ENCODE data around the gene ARHGEF18. TPM values are rescaled to one million over a fixed set of nuclear protein-coding genes. Genes with fewer than 3 reads are reported as not detected.

Gene ARHGEF18
- total RNA-seq, 1 experiment from 2014 or later, result 38.3 TPM

GRCh38 chr19:7356899-7357627, 8.3 kb downstream of the ARHGEF18 start:
- no peaks in the 10 kb centered on the region for H3K27me3 ChIP-seq (ENCODE audit: insufficient read depth, low read length)
- no peak overlapping the region for H4K5ac ChIP-seq (ENCODE audit: insufficient read length, low read depth, low read length)
- H3K23ac ChIP-seq (ENCODE audit: insufficient read length, low read depth, low read length), result no peak overlapping the region
- WGBS (ENCODE audit: extremely low coverage, insufficient read length, low lambda C conversion rate), result no CpG with 5 or more reads among the region's 7 CpGs
- no peak overlapping the region for H2BK5ac ChIP-seq (ENCODE audit: insufficient read length, low read length)
- no peak overlapping the region for H2BK120ac ChIP-seq (ENCODE audit: low read depth, low read length, poor library complexity, severe bottlenecking)
- no peak overlapping the region for H4K91ac ChIP-seq (ENCODE audit: insufficient read length, low read depth, low read length)
- H2BK20ac ChIP-seq (ENCODE audit: low read depth, low read length, poor library complexity, severe bottlenecking), result no peak overlapping the region
- H3K4me2 ChIP-seq (ENCODE audit: insufficient read depth, insufficient read length, low read length), result no peak overlapping the region
- H3K4me3 Mint-ChIP-seq, result no peak overlapping the region
- H3K14ac ChIP-seq (ENCODE audit: insufficient read depth, low read length), result no peak overlapping the region
- no peaks in the 10 kb centered on the region for H4K20me1 ChIP-seq (ENCODE audit: control insufficient read depth, insufficient read depth, insufficient read length)
- no peak overlapping the region for H3T11ph ChIP-seq (ENCODE audit: low read length)
- H3K27me3 Mint-ChIP-seq (ENCODE audit: low read depth), result peaks cover 19% of the 10 kb centered on the region
- H3K23me2 ChIP-seq (ENCODE audit: insufficient read length, low read depth, low read length, poor library complexity, severe bottlenecking), result no peaks in the 10 kb centered on the region
- no peak overlapping the region for H3K18ac ChIP-seq (ENCODE audit: insufficient read length, low read depth, low read length)
- no peaks in the 10 kb centered on the region for H3K4me1 Mint-ChIP-seq
- H3K27ac Mint-ChIP-seq, result no peak overlapping the region
- H3K79me2 ChIP-seq (ENCODE audit: insufficient read depth, low read length), result no peaks in the 10 kb centered on the region
- H3K4me1 ChIP-seq (ENCODE audit: insufficient read depth, low read length), result no peaks in the 10 kb centered on the region
- H3K4ac ChIP-seq (ENCODE audit: low read depth, low read length), result no peak overlapping the region
- no peaks in the 10 kb centered on the region for H3K9me3 ChIP-seq (ENCODE audit: control insufficient read depth, low read depth, low read length)
- peaks cover 5 to 10% of the 10 kb centered on the region in 2 experiments for H3K9me3 Mint-ChIP-seq
- no peak for DNase-seq
- no peak overlapping the region for H3K56ac ChIP-seq (ENCODE audit: insufficient read length, low read depth, low read length)
- no peak overlapping the region for H3K27ac ChIP-seq (ENCODE audit: insufficient read length, low read depth, low read length)
- no peak overlapping the region for H2AK5ac ChIP-seq (ENCODE audit: insufficient read length, low read length)
- no peak overlapping the region for H3K9ac ChIP-seq (ENCODE audit: extremely low read depth, insufficient read length, low read length)
- peaks cover 0 to 2% (median 0%) of the 10 kb centered on the region in 3 experiments; a peak in 2 of 7 replicates for H3K36me3 Mint-ChIP-seq (ENCODE audit: insufficient read depth in 1 of 3, low read depth in 3 of 3)
- H2BK12ac ChIP-seq (ENCODE audit: insufficient read length, low read depth, low read length), result no peak overlapping the region
- no peaks in the 10 kb centered on the region for H3K79me1 ChIP-seq (ENCODE audit: insufficient read depth, low read depth, low read length, poor library complexity, severe bottlenecking)
- no peak overlapping the region for H2AFZ ChIP-seq (ENCODE audit: low read length)
- TF ChIP-seq, protein P1, sequence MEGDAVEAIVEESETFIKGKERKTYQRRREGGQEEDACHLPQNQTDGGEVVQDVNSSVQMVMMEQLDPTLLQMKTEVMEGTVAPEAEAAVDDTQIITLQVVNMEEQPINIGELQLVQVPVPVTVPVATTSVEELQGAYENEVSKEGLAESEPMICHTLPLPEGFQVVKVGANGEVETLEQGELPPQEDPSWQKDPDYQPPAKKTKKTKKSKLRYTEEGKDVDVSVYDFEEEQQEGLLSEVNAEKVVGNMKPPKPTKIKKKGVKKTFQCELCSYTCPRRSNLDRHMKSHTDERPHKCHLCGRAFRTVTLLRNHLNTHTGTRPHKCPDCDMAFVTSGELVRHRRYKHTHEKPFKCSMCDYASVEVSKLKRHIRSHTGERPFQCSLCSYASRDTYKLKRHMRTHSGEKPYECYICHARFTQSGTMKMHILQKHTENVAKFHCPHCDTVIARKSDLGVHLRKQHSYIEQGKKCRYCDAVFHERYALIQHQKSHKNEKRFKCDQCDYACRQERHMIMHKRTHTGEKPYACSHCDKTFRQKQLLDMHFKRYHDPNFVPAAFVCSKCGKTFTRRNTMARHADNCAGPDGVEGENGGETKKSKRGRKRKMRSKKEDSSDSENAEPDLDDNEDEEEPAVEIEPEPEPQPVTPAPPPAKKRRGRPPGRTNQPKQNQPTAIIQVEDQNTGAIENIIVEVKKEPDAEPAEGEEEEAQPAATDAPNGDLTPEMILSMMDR (conservative IDR thresholded peaks at IDR 0.05), result no peak
- H2BK15ac ChIP-seq (ENCODE audit: low read depth, low read length), result no peak overlapping the region
- no peak overlapping the region for H4K8ac ChIP-seq (replicated peaks; ENCODE audit: insufficient read length, low read depth, low read length)

Measured in H9 (cell line).